ENCODE measurements around the gene POLD3.

Gene POLD3

GRCh38 chr11:74572349-74572748, 20.0 kb upstream of the POLD3 start:
- DNase-seq (ENCODE audit: low spot score) = no peak
- in situ Hi-C loops (cut with MboI; ENCODE audit: low pct_unique_long_range_greater_than_20kb, low sequenced_read_pairs, unreplicated experiment) = loop anchor here (25.0 kb wide), 1 partner anchor 110 kb away; the partner anchor contains the start of gene KCNE3
- TF ChIP-seq, protein P1, sequence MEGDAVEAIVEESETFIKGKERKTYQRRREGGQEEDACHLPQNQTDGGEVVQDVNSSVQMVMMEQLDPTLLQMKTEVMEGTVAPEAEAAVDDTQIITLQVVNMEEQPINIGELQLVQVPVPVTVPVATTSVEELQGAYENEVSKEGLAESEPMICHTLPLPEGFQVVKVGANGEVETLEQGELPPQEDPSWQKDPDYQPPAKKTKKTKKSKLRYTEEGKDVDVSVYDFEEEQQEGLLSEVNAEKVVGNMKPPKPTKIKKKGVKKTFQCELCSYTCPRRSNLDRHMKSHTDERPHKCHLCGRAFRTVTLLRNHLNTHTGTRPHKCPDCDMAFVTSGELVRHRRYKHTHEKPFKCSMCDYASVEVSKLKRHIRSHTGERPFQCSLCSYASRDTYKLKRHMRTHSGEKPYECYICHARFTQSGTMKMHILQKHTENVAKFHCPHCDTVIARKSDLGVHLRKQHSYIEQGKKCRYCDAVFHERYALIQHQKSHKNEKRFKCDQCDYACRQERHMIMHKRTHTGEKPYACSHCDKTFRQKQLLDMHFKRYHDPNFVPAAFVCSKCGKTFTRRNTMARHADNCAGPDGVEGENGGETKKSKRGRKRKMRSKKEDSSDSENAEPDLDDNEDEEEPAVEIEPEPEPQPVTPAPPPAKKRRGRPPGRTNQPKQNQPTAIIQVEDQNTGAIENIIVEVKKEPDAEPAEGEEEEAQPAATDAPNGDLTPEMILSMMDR (IDR thresholded peaks at IDR 0.05; ENCODE audit: extremely low read depth, insufficient read depth, missing control alignments) = no peak

DNA sequence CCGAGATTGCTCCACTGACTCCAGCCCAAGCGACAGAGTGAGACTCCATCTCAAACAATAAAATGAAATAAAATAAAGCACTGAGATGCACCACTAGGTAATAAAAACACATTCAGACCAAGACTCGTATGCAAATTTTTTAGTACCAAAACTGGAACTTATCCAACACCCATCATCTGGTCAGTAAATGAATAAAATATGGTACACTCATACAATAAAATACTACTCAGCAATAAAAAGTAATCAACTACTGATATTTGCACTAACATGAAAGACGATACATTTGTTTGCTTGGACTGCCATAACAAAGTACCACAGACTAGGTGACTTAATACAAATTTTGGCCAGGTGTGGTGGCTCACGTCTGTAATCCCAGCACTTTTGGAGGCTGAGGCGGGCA, 17.8 kb upstream of the POLD3 start:
- no peak for DNase-seq (ENCODE audit: low spot score)
- in situ Hi-C loops (cut with MboI; ENCODE audit: low pct_unique_long_range_greater_than_20kb, low sequenced_read_pairs, unreplicated experiment) = loop anchor here (25.0 kb wide), 1 partner anchor 112 kb away; the partner anchor contains the start of gene KCNE3
- TF ChIP-seq, protein P1 (IDR thresholded peaks at IDR 0.05; ENCODE audit: extremely low read depth, insufficient read depth, missing control alignments) = no peak

- in situ Hi-C loops (cut with MboI; ENCODE audit: low pct_unique_long_range_greater_than_20kb, low sequenced_read_pairs, unreplicated experiment) = no loop called here
- DNase-seq (ENCODE audit: low spot score) = no peak
Observed at GRCh38 chr11:74575999-74576398, 16.4 kb upstream of the POLD3 start.

GRCh38 chr11:74577181-74577580, 15.2 kb upstream of the POLD3 start:
- TF ChIP-seq, protein P1 (IDR thresholded peaks at IDR 0.05; ENCODE audit: extremely low read depth, insufficient read depth, missing control alignments) = no peak
- no peak for DNase-seq (ENCODE audit: low spot score)
- in situ Hi-C loops (cut with MboI; ENCODE audit: low pct_unique_long_range_greater_than_20kb, low sequenced_read_pairs, unreplicated experiment) = no loop called here

More at GRCh38 chr11:74575999-74576398, 16.4 kb upstream of the POLD3 start:
- TF ChIP-seq, protein P1 (IDR thresholded peaks at IDR 0.05; ENCODE audit: extremely low read depth, insufficient read depth, missing control alignments) = no peak

DNA sequence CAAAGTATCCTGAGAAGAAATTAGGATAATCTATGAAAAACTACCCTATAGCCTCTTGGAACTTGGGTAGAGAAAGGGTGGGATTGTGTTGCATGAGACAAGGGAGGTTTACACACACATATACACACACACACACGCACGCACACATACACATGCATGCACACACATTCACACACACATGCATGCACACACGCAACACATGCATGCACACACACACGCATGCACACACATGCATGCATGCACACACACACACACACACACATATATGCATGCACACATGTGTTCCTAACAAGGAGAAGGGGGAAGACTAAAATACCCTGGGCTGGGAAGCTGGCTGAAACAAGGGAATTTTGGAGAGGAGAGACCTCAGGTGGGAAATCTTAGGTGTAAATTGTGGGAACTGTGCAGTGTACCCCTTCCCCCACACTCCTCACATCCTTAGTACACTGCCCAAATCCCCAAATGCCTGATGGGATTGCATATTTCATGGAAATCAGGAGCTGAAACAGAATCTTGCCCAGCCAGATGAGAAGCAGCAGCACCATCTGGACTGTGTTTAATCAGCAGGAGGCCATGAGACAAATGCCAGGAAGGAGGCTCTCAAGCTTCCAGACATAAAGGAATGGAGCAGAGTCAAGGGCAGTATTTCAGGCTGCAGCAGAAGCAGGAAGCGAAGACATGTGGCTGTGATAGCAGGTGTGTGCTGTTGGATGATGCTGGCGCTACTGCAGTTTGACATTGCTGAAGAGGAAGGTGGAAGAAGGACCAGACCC, 14.6 kb upstream of the POLD3 start:
- TF ChIP-seq, protein P1 (IDR thresholded peaks at IDR 0.05; ENCODE audit: extremely low read depth, insufficient read depth, missing control alignments) = no peak
- in situ Hi-C loops (cut with MboI; ENCODE audit: low pct_unique_long_range_greater_than_20kb, low sequenced_read_pairs, unreplicated experiment) = no loop called here
- no peak for DNase-seq (ENCODE audit: low spot score)

DNA sequence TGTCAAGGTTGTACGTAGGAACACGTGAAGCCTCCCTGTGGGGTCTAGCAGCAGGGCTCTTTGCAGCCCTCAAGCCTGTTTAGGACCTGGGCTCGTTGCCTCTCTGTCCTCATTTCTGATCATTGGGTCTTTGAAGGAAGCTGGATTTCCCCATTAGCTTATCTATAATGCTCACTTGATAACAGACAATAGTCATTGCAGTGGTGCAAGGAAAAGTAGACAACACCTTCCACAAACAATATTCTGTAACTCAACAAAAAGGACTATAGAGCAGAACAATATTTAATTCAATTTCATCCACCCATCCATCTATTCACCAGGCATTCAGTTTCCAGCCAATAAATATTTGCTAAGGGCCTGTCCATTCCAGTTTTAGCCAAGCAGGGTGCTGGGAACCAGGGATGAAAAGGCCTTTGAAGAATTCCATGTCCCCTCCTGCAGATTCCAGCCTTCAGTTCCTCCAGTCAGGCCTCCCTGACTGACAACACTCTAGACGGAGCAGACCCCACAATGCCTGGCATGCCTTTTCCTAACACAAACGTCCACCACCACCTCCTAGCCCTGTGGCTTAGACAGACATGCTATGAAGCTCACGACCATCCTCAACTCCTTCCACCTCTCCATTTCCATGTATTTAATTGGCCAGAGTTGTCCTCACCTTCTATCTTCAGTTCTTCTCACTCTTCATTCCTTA, 12.7 kb upstream of the POLD3 start:
- in situ Hi-C loops (cut with MboI; ENCODE audit: low pct_unique_long_range_greater_than_20kb, low sequenced_read_pairs, unreplicated experiment) = no loop called here
- TF ChIP-seq, protein P1 (IDR thresholded peaks at IDR 0.05; ENCODE audit: extremely low read depth, insufficient read depth, missing control alignments) = no peak
- DNase-seq (ENCODE audit: low spot score) = no peak
